Cerebellar cortex (tissue), 1 donor: ENCODE data around the gene EZR.
"Not testable (repeated sequence)": the region's sequence is repeated elsewhere in the genome, so short reads cannot be mapped to it uniquely, and the experiment has no call there.

Experiments
- DNase-seq: peaks from one replicate; pipeline ENCODE4 v3.0.0-alpha.2; 2015; ENCODE audit warnings: low spot score

EZR gene

DNA sequence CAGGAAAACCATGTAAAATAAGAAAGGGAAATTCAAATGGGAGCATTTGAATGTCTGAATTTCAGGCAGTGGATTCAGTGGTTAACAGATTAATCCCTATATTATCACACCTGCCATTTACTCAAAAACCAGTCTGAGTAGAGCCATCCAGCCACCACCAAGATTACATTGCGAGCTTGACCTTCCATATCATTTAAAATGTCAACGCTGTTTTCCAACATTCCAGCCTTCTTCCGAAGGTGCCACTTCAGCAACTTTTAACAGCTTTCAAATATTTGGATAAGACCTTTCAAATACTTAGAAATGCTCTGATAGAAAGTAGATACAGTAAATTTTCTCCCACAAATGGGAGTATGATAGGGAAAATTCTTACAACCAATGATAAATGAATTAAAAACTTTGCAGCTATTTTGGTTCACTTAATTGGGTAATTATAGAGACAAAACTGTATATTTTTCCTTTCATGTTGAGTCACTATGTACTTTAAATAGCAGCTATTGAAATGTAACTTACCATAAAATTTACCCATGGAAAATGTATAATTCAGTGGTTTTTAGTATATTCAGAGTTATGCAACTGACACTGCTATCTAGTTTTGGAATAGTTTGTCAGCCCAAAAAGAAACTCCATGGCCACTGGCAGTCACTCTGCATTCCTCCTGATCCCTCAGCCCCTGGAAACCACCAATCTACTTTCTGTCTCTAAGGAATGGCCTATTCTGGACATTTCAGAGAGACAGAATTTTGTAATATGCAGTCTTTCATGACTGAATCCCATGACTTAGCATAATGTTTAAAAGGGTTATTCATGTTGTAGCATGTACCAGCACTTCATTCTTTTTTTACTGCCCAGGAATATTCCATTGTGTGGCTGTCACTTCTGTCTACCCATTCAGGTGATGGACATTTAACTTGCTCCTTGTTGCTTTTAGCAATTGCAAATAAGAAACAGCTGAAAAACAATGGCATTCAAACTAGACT lies 21.5 kb downstream of the EZR start:
- DNase-seq: no peak

DNA sequence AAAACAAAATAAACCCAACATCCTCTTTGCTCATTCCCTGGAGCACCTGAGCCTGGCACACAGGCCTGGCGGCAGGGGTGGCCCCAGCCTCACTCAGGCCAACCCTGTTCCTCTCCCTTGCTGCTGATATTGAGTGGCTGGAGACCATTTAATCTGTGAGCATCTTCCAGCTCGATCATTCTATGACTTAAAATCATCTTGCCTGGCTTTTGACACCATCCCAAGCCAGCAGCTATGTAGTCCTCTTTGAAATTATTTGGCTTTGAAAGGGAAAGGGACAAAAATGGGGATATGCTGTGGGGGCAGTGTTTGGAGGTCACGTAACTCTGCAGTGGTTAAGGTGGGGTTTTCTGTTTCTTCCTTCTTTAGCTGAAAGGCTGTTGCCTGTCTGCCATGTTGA lies 22.8 kb downstream of the EZR start:
- no peak for DNase-seq

GRCh38 chr6:158795516-158795915 lies 23.7 kb downstream of the EZR start:
- no peak for DNase-seq

DNA sequence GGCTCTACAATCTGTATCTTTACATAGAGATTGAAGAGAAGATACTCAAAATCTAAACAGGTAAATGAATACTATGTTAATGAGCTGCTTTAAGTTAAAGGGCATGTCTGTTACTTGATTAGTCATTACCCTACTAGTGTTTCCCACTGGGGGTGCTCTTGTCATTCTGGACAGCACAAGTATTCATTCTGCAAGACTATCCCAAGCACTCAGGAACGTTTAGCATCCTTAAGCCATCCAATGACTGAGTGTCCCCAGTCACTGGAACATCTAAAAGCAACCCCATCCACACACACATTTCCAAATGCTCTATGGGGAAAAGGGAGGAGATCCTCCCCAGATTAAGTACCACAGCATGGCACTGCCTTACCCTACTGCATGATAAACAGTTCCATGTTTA lies 25.7 kb downstream of the EZR start:
- DNase-seq: no peak

- DNase-seq: not testable (repeated sequence)
Observed at GRCh38 chr6:158792505-158792904, 26.7 kb downstream of the EZR start.

DNA sequence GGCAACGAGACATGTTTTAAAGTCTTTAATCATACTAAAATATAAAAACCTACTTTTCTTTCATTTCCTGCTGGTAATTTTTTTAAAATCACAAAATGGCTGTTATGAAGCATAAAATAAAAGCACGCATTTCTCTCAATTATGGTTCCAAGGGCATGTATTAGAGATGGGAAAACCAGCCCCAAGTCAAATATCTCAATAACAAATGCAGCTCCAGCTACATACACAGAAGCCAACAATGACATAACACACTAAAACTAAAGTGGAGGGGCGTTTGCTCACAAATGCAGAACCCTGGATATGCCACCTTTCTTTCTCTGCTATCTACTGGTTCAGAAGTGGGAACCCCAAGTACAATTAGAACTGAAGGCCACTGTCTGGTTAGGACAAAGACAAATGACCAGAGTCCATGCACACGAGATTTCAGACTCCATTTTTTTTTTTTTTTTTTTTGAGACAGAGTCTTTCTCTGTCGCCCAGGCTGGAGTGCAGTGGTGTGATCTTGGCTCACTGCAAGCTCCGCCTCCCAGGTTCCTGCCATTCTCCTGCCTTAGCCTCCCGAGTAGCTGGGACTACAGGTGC lies 27.8 kb downstream of the EZR start:
- no peak for DNase-seq

DNA sequence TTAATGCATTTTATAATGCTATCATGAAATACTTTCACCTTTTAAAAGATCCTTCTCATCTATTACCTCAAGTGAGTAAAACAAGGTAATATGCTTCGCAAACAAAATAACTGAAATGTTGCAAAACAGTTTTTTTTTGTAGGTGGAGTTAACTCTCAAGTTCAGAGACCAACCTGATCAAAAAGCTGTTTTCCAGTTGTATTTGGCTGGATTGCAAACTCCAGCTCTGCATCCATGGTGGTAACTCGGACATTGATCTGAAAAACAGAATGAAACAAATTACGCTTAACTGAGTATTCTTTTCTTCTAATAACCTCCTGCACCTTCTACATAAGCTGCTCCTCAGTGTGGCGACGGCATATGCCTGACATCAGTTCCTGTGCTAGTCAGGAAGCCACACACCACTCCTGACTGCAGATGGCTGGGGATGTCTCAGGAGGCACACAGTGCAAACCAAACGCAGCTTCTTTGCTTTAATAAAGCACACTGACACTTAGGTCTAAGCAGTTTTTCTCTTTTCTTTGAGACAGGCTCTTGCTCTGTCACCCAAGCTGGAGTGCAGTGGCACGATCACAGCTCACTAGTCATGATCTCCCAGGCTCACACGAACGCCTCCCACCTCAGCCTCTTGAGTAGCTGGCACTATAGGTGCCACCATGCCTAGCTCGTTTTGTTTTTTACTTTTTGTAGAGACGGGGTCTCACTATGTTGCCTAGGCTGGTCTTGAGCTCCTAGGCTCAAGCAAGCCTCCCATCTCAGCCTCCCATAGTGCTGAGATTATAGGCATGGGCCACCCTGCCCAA lies 29.9 kb downstream of the EZR start:
- no peak for DNase-seq

- DNase-seq: no peak
Observed at GRCh38 chr6:158787395-158787794, 31.8 kb downstream of the EZR start.

DNA sequence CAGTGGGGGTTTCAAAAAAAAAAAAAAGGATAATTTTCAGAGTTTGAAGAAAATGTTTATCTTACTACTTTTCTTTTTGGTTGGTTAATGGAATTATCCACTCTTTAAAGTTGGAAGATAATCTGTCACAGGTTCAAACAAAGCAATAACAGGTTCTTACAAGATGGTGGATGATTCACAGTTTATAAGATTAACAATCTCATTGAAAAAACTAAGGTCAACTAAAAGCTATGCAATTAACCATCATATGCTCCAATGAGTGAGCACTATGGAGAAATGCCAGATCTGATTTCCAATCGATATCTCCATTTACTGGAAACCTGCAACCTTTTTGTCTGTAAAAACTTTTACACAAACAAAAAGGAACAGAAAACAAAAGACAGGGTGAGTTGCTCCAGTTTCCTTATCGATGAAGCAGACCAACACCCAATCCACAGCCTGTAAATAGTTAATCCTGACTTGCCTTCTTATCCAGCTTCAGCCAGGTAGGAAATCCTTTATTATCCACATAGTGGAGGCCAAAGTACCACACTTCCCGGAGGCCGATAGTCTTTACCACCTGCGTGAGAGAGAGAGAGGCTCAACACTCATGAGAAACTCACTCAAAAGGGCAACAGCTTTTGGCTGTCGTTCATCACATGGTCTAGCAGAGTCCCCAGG lies 32.4 kb downstream of the EZR start:
- no peak for DNase-seq

DNA sequence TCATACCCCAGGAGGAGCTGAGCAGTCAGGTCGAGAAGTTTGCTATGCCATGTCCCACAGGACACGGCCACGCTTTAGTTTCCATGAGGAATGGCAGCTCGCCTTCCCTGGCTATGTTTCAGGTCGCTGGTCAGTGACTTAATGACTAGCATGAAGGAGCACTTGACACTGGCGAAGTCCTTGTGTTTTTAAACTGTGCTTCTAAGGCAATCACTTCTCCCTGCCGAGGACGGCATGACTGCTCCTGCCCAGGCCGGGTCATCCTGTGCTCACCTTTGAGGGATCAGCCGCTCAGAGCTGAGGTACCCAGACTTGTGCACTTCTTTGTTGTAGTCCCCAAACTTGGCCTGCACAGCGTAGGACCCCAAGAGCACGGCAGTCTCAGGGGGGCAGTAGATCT lies 34.1 kb downstream of the EZR start:
- DNase-seq: no peak

- DNase-seq: no peak
Observed at GRCh38 chr6:158784505-158784904, 34.7 kb downstream of the EZR start.

- DNase-seq: no peak
Observed at GRCh38 chr6:158783851-158784250, 35.3 kb downstream of the EZR start.

DNA sequence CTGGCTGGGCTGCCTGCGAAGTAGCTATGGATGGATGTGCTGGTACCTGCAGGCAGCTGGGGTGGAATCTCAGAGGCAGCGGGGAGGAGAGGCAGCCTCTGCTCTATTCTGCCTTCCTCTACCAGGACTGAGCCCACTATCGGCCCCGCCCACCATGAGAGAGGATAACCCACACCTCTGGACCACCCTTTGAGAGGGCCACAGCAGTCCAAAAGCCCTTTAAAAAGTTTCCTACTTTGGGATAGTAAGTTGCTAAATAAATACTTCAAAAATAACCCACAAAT lies 36.1 kb downstream of the EZR start:
- DNase-seq: no peak

DNA sequence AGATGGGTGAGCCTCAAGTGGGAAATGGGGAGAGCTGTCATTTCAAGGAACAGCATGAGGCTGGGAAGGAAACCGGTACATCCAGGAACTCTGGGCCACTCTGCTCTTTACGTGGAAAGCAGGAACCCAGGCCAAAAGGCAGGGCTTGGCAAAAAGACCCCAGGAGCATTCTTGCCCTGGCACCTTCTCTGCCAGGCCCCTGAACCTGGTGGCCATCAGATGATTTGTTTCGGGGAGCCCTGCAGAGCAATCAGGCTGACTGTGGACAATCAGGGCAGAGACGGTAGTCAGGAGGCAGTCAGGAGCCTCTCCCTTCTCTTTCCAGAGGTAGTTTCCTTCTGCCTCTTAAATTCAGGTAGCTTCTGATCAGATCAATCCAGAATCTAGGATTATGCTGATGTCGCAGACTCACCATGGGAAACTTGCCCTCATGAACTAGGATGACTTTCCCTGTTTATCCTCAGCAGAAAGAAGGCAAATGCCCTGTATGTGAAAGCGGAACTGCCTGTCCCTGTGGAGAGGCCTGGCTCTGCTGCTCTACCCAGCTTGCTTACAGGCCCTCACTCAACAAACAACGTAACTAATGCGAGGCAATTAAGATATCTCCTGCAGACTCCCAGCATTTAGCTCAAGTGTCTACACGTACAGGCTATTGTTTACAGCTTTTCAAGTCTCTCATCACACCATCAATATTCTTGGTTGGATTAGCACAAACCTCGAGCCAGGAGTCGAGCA lies 36.6 kb downstream of the EZR start:
- no peak for DNase-seq

- no peak for DNase-seq
Observed at GRCh38 chr6:158781692-158782373, 37.3 kb downstream of the EZR start.

DNA sequence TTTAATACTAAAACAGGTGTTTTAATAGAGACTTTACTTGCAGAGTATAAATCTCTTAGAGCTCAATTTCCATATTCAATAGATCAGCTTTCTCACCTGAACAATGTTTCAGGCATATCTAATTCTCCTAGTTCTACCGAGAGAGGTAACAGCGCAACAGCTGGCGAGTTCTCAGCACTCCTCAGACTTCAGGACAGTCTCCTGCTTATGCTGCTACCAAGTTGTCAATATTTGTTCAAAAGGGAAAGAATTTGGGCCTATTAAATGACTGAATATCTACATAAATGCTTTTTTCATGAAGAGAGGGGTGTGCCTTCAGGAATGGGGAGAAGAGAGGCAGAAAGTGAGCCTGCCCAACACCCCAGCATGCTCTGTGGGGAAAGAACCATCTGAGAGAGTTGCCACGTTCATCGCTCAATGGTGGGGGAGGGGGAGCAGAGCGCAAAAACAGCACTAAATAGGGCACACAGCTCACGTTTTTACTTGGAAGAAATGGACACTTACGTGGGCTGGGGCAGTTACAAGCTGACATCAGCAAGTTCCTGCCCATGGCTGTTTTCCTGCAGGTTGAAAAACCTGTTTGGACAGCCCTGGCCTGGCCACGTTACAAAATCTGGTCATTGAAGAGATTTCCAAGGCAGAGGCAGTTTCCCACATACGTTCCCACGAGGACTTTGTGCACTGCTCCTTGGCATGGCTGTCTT lies 38.0 kb downstream of the EZR start:
- DNase-seq: no peak

- no peak for DNase-seq
Observed at GRCh38 chr6:158780246-158780884, 38.8 kb downstream of the EZR start.

DNA sequence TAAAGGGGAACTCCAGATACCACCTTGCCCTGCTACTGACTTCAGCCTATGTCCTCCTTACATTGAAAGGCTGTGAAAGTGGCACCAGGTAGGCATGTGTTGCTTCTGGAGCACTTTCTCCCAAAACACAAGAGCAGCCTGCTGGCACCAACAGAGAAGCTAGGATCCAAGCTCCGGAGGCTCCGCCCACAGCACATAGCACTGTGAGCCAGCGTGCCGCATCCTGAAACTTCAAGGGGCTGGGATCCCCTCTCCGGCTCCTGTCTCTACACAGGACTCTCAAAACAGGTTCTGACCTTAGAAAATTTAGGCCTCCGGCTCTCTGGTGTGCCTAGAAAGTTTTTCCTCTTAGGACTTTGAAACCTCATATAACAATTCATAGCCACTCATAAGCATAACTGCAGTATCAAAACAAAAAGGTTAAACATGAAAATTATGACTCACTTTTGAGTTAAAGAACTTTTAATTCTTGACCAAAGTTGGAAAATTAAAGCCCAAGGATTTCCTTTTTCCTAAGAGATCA lies 41.1 kb downstream of the EZR start:
- DNase-seq: no peak

- no peak for DNase-seq
Observed at GRCh38 chr6:158777510-158777909, 41.7 kb downstream of the EZR start.

DNA sequence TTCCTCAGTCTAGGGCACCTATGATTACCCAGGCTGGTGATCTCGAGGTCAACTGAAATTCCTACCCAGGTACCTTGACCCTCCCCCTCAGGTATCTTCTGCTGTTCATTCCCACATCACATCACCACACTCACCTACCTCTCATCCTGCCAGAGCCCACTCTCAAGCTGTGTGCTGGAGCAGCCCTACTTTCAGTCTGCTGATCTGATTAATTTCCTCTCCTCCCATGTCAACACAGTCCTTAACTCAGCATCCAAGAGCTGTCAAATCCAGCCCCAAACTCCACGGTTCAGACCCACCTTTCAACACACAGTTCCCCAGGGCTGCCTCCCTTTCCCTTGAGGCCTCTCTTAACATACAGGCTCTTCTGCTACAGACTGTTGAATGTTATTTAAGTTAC lies 42.4 kb downstream of the EZR start:
- no peak for DNase-seq
